NCI-H524 (cell line): ENCODE results near the gene TMEM240.
"Not testable (repeated sequence)": the region's sequence is repeated elsewhere in the genome, so short reads cannot be mapped to it uniquely, and the experiment has no call there.

Experiments used
- DNase-seq, 2 experiments: peaks; one replicate each; lab custom pipeline; 2025; lab: John Stamatoyannopoulos, UW

TMEM240 gene

DNA sequence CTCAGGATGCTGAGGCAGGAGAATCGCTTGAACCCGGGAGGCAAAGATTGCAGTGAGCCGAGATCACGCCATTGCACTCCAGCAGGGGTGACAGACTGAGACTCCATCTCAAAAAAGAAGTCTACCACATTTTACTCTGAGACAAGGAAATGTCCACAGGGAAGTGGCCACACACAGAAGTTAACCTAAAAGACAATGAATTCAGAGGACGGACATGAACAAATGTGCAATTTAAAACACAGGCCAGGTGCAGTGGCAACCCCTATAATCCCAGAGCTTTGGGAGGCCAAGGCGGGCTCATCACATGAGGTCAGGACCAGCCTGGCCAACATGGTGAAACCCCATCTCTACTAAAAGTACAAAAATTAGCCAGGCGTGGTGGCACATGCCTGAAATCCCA lies 17.3 kb upstream of the TMEM240 start:
- DNase-seq = not testable (repeated sequence)

DNA sequence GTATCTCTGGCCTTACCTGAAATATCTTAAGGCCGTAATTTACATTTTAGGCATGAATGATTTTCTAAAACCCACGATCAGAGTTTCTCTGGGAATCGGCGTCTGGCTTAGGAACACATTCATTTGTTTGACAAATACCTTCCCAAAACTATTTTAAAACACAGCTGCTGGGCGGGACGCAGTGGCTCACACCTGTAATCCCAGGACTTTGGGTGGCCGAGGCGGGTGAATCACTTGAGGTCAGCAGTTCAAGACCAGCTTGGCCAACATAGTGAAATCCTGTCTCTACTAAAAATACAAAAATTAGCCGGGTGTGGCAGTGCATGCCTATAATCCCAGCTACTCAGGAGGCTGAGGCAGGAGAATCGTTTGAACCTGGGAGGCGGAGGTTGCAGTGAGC lies 16.5 kb upstream of the TMEM240 start:
- DNase-seq = not testable (repeated sequence)

DNA sequence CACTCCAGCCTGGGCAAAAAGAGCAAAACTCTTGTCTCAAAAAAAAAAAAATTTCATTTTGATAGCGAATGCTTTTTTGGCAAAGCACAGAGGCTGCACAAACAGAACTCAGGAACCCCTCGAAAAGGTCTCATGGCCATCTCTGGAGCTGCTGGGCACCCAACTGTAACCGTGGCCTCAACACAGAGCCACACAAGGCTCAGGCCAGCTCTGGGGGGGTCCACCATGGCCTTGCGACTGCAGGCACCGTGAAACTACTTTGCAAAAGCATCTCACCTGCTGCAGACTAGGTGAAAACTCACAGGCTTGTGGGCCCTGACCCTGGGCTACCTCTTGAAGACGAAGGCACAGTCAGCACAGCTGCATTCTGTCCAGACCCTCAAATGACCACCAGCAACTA lies 16.1 kb upstream of the TMEM240 start:
- no peak for DNase-seq

DNA sequence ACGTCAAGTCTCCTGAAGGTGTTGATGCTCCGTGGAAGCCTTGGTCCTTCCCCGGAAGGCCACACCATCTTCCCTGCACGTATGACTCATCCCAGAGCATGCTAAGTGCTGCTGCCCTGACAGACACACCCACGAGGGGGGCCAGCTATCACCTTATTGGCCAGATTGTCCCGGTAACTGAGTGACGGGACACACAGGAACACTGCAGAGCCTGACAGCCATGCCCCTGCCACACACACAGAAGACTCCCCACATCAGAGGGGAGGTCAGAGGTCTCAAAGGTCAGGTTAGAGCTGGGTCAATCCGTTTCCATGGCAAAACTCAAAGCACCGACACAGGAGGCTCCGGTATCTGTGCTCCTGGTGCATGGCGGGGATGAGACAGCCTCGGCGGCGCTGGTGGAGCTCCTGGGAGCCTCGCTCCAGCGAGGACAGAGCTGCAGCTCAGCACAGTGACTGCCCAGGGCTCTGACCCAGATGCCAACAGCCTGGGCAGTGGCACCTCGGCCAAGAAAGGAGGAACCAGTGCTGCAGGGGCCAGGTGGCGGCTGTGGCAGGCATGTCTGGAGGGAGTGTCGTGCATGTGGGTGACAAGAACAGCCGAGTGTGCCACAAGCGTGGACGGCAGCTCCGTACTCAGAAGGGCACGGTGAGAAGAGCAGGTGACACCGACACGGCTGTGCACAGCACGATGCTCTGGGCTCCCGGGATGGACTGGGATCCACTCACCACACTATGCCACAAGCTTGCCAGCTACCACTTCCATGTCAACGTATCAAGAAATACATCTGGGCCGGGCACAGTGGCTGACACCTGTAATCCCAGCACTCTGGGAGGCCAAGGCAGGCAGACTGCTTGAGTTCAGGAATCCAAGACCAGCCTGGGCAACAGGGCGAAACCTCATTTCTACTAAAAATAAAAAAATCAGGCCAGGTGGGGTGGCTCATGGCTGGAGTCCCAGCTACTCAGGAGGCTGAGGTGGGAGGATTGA lies 14.8 kb upstream of the TMEM240 start:
- DNase-seq = no peak

DNA sequence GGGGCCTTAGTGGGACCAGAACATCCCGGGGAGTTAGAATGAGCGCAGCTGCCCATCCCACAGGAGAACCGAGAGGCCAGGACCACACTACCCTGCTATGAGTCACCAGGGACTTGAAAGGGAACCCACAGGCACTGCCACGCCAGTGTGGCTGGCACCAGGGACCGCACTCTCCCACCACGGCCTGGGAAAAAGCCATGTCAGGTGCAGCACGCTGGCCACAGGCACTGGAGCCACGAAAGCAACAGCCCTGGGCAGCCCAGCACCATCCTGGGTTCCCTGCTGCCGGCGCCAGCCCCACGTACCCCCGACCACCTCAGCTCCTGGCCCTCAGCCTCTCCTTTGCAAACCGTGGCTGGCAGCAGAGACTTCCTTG lies 14.1 kb upstream of the TMEM240 start:
- no peak for DNase-seq

DNA sequence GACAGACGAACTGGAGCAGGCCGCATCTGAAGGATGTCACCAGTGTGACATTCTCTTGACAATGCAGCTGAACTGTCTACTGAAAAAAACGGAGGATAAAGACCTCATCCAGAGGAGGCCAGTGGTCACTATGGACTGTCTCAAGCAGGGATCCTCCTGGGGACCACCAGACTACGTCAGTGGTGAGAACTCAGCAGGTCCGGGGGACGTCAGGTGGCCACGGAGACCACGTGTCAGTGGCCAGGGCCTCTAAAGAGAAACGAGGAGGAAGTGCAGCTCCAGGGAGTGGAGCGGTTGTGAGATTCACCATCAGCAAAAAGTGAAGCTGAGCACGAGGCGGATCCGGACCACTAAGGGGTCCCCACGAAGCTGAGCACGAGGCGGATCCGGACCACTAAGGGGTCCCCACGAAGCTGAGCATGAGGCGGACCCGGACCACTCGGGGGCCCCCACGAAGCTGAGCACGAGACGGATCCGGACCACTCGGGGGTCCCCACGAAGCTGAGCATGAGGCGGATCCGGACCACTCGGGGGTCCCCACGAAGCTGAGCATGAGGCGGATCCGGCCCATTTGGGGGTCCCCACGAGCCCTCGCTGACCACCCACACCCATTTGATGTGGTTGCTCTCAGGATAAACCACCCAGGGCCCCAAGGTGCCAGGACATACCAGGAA lies 13.5 kb upstream of the TMEM240 start:
- DNase-seq = no peak

DNA sequence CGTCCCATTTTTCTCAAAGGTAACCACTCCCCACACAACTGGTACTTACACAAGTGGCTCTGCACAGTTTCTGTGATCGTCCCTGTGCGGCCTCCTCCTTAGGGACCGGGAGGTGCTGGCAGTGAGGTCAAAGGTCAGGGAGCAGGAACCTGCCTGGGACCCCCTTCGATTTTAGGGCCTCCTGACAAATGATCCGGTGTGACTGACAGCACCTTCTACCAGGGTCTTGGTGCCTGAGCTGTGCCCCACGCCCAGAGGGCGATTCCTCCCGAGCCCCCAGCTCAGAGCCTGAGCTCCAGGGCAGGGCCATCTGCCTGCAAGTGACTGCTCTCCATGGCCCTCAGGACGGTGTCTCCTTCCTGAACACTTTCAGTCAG lies 11.8 kb upstream of the TMEM240 start:
- DNase-seq = no peak

DNA sequence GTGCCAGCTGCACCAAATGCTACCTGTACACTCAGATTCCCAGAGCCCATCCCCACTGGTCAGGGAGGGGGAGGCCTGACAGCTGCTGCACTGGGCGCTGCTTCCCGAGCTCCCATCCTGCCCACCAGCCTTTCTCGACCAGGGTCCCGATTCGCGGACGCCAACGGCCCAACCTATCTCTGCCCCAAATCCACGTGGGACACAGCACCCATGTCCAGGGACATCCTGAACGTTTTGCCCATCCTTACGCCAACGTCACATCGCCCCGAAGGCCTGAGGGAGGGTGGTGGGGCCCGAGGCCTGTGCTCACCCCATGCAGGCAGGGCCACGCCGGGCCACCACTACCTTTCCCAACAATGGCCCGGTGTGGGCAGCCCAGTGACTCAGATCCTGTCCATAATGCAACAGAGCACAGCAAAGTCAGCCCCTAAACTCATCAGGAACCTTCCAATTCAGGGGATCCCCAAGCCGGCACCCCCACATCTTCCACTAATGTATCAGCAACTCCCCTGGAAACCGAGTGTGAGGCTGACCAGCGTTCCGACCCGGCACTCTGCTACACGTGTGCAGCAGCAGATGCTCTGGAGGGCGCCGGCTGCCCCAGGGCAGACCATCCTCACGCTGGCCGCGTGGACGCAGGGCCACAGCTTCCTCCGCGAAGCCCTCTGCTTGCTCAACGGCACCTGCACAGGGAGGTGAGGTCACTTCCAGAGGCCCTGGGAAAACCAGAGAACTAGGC lies 11.3 kb upstream of the TMEM240 start:
- DNase-seq = no peak

DNA sequence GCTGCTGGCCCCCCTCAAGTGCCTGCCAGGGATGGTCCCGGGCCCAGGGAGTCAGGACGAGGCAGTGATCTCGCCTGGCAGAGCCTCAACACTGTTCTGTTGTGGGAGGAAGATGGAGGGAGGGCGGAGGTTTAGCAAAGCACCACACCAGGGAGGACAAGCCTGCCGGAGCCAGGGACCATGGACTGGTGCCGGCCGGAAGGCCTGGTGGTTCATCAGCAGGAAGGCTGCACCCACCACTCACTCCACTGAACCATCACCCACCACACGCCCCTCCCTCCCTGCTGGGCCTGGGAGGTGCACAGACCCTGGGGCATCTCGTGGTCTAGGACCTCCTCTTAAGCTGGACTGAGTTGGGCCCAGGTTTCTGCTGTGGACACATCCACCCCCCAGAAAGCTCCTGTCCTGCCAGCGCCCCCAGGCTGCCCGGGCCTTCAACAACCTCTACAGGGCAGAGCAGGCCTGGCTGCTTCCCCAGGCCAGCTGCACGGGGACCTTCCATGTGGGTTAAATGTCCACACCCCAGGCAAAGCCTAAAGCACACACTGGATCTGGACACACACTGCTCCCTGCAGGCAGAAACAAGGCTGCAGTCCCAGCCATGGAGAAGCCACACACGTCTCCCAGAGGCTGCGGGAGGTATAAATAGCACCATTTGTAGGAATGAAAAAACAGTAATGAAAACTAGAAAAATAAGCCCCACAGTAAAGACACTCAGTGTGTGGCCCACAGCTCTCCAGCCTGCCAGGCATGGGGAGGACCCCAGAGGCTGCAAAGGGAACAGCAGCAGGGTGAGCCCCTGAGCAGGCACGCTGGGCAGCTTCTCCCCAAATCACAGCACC lies 10.4 kb upstream of the TMEM240 start:
- no peak for DNase-seq

DNA sequence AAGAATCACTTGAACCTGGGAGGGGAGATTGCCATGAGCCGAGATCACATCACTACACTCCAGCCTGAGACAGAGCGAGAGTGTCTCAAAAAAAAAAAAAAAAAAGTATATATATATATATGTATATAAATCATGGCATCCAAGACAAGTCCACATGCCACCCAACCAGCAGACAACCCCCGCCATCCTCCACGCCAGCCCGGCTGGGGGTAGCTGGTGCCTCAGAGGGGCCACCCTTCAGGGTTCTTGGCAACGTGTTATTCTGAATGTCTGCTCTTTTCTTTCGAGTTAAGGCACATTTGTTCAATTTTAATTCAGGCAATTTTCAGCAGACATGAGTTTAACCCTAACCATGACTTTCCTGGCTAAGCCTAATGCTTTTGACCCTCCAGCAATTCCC lies 9.7 kb upstream of the TMEM240 start:
- DNase-seq = no peak

DNA sequence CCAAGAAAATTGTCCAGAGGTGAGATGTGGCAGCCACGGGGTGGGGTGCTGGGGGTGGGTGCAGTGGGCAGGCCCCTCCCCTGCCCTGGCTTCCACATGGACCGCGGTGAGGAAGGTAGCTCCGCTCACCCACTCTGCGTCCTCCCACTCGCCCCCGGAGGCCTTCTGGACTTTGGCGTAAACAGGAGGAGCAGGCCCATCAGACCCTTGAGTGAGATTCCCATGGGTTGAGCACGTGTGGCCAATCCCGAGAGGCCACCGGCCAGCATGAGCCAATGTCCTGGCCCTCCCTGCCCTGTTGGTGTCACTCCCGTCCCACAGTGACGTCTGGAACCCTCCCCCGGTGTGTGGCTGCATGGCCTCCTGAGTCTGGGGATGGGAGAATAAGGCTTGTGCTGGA lies 8.2 kb upstream of the TMEM240 start:
- no peak for DNase-seq

DNA sequence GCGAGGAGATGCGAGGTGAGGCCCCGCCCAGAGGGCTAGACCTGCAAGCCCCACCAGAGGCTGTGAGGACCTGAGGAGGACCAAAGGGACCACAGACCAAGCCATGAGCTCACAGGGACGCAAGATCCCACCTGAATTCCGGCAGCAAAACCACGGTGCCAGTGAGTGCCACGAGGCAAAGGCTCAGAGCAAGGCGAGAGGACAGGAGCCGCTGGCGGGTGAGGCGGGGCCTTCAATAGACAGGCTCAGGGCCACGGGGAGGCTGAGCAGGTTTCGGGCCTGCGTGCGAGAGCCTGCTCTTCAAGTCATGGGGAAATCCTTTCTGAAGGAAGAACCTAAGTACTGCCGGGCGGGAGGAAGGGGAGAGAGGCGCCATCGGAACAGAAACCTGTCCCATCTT lies 7.1 kb upstream of the TMEM240 start:
- no peak for DNase-seq

DNA sequence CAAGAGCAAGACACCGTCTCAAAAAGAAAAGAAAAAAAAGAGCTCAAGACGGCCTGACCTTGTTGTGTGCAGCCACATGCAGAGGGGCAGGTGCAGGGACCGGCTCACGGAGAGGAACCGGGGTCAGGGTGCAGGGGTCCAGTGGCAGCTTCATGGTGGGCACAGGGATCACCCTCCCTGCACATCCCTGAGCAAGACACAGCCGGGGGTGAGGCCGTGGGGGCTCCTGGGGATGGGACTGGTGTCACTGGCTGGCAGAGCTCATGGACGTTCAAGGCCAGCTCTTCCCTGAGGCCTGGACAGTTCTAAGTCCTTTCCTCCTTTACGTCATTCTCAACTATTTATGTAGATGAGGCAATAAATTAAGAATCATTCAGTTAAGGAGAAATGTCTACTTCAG lies 6.6 kb upstream of the TMEM240 start:
- no peak for DNase-seq

DNA sequence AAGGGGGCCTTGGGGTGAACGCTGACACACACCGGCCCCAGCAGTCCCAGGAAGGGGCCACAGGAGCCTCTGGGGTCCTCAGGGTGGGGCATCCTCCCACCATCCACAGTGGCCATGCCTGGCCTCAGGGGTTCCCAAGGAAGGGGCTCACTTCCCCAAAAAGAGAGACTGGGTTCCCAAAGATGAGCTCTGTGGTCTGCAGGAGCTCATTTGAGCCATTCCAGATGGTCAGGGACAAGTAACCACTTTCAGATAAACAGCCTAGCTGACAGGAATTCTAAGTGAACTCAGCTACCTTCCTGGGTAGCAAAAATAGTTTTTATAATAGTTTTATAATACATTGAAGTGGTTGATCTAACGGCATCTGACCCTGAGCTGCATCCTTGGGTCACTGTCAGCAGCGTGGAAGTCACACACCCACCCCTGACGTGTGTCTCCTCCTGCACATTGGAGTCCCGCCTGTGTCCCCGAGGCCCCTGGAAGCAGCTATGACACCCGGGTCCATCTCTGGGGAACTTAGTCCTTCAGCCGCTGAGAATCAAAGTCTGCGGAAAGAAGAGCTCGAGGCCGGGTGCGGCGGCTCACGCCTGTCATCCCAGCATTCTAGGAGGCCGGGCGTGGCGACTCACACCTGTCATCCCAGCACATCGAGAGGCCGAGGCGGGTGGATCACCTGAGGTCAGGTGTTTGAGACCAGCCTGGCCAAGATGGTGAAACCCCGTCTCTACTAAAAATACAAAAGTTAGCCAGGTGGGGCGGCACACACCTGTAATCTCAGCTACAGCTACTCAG lies 5.7 kb upstream of the TMEM240 start:
- DNase-seq = no peak

DNA sequence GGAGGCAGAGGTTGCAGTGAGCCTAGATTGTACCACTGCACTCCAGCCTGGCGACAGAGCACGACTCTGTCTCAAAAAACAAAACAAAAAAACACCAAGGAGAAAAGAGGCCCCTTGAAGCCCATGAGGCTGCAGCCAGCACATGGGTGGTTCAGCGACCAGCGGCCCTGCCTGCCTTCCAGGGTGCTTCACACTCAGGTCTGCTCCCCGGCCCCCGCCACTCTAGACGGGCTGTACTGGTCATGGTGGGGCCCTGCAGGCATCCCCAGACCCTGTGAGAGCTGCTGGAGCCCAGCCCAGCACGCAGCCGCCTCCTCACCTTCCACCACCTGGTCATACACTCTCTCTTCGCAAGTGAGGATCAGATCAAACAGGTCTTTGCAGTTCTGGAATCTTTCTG lies 4.1 kb upstream of the TMEM240 start:
- no peak for DNase-seq

DNA sequence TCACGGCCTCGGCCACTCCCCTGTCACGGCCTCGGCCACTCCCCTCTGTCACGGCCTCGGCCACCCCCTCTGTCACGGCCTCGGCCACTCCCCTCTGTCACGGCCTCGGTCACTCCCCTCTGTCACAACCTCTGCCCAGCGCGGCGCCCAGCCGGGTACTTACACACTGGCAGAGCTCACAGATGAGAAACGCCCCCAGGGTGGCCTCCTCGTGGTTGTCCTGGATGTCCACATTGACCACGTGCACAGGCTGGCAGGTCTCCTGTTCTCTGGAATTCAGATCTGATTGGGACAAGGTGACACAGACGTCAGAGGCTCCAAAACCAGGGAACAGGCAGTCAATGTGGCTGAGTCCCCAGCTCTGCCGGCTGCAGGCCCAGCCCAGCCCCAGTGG lies 3.3 kb upstream of the TMEM240 start:
- no peak for DNase-seq

DNA sequence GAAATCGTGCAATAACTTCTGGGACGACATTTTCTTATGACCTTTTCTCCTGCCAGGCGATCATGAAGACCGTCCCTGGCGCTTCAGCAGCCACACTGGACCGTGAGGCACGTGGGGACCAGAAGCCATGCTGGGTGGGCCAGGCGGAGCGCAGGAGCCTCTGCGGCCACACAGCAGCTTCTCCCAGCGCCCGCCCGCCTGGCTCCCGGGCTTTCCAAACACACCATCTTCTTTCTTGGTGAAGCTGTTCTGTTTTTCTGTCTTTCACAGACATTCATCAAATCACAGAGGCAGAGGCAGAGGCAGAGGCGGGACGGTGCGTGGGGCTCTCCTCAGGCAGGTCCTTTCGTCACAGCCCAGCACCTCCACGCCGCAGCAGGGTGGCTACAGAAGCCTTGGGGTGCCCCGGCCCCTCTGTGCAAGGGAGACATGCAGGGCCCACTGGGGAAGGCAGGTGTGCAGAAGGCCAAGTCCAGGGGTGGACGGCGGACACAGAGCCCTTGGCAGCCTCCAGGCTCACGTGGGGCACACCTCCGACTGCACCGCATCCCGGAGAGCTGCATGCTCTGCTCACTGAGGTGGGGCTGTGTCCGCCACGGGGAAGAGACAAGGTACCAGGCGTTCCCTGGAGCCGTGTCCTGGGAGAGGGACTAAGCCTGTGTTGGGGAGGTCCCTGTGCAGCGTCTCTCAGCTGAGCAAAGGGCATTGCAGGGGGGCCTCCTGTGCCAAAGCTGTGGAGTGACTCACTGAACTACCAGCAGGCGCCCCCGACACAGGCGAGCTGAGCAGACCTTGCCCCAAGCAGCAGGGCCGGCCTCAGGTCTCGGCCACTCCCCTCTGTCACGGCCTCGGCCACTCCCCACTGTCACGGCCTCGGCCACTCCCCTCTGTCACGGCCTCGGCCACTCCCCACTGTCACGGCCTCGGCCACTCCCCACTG lies 2.6 kb upstream of the TMEM240 start:
- no peak for DNase-seq

DNA sequence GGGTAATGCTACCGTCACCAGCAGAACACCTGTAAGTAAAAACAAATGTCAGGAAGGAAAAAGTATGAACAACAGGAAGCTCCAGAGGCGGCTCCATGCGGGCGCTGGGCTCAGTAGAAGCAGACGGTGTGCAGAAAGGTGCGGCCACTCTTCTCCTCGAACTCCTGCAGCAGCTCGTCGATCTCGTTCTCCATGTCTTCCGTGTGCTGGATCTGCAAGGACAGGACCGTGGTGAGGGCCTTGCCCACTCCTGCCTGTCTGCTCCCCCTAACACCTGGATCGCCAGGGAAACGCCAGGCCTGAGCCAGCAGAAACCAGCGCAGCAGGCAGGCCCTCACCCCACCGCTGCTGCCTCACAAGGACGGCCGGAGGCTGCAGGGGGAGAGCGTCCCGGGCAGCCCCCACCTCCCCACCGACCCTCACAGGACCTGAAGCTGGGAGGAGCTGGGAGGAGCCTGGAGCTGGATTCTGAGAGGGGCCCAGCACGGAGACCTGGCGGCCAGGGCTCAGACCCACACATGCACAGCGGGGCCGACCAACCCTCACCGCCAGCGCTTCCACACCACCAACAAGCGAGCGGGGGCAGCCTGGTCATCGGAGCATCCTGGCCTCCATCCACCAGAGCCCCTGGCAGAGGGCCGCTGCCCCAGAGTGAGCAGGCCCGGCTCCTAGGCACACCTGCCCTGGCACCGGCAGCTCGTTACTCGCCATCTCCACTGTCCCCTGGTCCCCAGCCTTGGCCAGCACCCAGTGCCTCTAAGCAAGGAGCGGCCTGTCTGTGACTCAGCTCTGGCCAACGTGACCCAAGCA lies 1.7 kb upstream of the TMEM240 start:
- no peak for DNase-seq
